M059J (cell line): ENCODE measurements around the gene ZNF148. TPM values are rescaled to one million over a fixed set of nuclear protein-coding genes. Genes with fewer than 3 reads are reported as not detected.

Experiments
- DNase-seq: peaks from one replicate; pipeline ENCODE4 v3.0.0-alpha.2; 2012; ENCODE audit warnings: low read depth
- total RNA-seq: library from RNA; depleted of rRNA; stranded (reverse); fragments of >200 nt; shearing (Covaris generic); gene quantifications from 2 replicates; pipeline ENCODE4 v1.2.3, GENCODE V29; 2014; rRNA removed

ZNF148 gene
- total RNA-seq, 1 experiment from 2014 or later: 36.8 TPM

DNA sequence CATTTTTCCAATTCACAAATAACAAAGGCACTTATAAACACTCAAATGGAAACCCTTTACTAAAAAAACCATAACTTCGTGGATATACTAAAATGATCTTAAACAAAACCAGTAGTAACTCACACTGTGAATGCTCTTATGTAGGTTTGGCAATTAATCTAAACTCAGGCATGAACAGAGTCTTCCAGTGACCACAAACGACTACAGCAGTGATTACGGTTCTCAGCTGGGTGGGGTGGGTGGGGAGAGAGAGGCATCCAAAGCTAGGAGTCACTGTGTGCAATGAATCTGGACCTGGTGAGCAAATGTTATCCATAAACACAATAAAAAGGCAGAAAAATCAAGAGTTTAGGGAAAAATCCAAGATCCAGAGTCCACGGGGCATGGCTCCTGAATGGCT, 183.9 kb downstream of the ZNF148 start:
- no peak for DNase-seq

DNA sequence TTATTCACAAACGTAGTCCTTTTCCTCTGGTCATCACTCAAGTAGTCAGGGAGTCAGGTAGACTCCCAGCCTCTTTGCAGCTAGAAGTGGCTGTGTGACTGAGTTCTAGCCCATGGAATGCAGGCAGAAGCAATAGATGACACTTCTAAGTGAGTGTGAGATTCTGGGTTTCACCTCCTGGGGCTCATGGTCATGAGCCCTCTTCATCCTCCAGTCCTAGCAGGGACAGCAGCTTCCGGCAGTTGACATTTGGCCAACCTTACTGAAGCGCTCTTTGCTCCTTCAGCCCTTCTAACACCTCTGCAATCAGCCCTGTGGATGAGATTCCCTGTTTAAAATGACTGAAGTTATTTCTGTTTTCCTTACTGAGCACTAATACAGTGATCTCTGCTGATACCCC, 184.3 kb downstream of the ZNF148 start:
- no peak for DNase-seq

DNA sequence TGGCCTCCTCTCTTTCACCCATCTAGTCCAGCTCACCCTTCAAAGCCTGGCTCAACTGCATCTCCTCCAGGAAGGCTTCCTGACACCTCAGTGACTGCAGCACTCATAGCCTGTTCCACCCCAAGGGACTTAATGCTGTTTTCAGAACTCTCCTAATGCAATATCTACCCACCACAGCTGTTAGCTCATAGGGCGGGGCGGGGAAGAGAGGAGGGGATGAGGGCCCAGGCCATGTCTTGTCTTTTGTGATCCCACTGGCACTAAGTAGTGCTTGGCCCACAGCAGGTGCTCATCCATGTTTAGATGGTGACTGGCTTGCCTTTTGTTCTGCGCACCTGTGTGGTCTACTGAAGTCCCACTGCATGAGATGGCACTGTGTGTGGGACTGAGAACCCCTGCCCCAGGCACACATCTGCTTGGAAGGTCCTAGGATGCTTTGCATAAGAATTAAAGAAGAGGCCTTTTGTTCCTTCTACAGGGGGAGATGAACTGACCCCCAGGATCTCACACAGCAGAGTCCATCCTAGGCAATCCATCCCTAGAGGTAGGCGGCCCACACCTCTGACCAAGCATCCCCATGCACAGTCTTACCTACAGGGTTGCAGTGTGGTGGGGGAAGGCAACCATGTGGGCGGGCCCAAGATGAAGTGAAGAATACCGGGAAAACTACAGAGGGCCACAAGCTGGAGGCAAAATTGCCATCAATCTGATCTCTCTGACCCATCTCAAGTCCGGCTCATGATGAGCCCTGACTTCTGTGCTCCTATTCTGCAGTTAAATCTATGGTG, 185.6 kb downstream of the ZNF148 start:
- DNase-seq: no peak

DNA sequence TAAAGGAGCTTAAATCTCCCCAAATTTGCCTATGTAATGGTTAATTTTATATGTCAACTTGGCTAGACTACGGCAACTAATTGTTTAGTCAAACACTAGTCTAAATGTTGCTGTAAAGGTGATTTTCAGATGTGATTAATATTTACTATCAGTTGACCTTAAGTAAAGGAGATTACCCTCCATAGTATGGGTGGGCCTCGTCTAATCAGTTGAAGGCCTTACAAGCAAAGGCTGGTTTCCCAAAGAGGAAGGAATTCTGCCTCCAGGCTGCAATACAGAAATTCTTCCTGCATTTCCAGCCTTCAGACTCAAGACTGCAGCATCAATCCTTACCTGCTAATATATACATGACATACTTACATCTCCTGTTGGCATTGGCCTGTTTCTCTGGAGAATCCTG, 186.2 kb downstream of the ZNF148 start:
- no peak for DNase-seq

DNA sequence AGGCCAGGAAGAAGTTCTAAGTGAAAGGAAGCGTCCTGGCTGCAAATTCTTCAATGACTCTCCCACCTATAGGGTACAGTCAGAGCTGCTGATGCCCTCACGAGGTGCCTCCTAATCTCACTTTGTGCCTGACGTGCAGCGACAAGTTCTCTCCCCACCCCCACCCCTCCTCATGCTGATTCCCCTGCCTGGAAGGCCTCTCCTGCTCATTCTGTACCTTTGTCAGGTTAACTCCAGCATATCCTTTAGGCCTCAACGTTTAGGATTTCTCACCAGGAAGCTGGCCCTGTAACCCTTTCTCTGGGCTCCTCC, 187.6 kb downstream of the ZNF148 start:
- DNase-seq: no peak

DNA sequence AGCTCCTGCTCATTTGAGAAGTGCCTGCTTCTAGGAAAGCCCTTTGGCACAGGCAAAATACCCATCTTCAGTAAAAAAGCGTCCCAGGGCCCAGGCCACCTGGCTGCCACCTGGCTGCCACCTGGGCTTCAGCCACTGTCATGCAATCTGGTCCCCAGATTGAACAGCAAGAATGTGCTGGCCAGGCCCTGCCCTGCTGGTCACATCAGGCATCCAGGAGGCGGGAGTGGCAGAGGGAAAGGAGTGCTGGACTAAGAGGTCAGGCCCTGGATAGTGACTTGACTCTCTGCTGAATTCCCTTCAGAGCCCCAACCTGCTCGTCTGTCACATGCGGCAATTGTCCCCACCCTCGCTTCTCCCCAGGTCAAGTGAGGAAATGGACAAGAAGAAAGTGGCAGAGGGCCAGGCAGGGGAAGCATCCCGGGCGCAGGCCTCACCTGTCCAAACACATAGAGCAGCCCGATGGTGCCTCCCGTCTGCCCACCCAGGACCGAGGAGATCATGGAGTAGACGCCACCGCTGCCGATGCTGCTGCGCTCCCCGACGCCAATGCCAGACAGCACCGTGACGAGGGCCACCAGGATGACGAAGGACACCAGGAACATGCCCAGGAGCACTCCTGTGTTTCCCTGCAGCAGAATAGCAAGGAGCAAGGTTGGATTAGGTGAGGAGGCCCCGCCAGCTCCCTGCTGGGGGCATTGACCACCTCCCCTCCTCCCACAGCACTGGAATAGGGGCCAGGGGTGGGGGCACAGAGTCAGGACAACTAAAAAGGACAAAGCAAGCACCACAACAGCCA, 188.1 kb downstream of the ZNF148 start:
- no peak for DNase-seq

DNA sequence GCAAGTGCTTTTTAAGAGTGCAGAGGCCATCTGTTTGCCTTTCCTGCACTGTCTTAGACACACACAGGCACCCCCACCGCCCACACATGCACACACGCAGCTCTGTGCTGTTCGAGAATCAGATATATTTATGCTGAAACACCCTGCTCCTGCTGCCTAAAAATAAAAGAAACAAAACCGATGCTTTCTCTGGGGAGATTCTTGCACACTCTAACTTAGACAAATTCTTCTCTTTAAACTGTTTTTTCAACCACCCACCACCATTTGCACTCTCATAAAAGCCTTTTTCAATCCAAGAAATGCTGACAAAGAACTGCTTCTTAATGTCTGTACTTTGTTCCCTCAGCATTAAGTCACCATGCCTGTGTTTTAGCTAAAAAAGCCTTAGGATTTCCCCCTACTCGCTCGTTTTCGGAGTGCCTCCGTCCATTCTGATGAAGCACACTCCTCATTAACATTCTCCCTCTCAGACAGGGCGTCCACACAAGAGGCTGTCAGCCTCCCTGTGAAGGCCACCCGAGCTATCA, 188.8 kb downstream of the ZNF148 start:
- DNase-seq: no peak

DNA sequence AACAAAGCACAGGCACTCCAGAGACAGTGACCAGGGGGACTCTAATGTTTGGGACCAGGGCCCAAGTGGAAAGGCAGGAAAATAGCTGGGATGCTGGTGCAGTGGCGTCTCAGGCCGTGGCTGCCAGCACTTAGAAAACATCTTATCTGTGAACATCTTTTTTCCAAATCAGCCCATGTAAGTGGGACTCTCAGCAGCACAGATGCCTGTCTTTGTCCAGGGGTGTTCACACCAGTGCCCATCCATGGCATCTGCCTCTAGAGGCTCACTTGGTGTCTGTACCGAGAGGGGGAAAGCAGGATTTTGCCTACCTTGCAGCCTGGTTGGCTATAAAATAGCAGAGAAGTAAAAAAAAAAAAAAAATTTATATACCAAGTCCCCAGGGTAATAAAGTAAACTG, 189.3 kb downstream of the ZNF148 start:
- no peak for DNase-seq

DNA sequence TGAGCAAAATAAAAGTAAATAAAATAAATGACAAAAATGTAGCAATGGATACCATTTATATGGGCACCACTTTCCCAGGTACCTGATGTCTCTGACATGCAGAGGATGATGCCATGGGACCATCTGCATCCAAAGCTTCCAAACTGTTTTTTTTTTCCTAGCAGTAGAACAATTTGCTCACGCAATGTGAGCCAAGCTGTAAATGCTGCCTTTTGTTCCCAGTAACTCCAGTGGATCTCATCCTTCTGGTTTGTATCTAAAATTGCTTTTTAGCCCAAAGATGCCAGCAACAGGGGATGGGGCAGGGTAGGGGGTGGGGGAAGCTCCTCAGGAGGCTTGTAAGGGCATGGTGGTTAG, 195.3 kb downstream of the ZNF148 start:
- no peak for DNase-seq

DNA sequence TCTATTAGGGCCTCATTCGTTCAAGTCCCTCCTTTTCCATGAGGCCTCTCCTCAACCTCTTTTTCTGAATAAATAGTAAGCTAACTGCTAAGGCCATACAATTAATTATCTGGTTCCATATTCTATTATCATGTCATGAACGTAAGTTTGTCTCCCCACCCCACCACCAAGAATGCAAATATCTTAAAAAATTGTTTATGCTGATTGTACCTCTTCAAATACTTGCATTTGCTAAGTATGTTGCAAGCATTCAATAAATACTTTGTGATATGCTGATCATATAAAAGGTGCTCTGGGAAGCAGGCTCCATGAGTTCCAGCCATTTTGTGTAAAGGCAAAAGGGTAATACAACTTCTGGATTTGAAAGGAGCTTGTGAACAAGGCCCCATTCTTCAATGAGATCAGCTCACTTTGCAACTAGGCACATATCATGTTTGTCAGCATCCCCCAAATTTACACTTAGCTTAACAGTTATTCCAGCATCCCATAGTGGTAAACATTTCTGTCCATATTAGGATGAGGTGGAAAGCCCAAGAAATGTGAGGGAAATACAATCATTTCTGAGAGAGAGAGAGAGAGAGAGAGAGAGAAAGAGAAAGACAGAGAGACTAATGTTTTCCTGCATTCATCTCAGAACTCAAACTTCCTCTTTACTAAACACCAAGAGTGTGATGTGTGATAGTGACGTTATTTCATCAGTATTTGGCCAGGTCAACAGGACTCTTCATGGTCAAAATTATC, 195.8 kb downstream of the ZNF148 start:
- no peak for DNase-seq

DNA sequence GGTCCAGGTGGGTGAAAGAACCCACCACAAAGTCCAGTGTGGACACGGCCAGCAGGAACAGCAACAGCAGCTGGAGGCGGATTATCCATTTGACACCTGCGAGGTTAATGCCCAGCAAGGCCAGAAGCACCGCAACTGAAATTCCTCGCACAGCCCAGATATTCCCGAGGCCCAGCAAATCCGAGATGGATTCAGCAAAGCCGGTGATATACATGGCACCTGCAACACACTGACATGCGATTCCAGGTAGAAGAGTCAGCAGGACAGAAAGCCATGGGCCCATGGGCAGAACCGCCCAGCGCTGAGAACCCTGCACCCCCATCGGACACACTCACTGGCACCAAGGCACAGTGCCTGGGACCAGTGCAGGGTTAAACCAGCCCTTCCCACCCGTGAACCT, 197.4 kb downstream of the ZNF148 start:
- no peak for DNase-seq

Other genes starting within 250 kb of the ZNF148 start
- gene SLC12A8, start 162.6 kb downstream of the ZNF148 start, total RNA-seq: 44.5 and 57.6 TPM in 2 replicates
- gene SNX4, start 144.9 kb upstream of the ZNF148 start, total RNA-seq: 48.2 and 54.5 TPM in 2 replicates
- 9.3 and 16.4 TPM in 2 replicates for gene OSBPL11, start 220.2 kb upstream of the ZNF148 start, total RNA-seq